T47D (cell line): ENCODE results near the gene TH.

ENCODE experiments used
- DNase-seq, 2 experiments: peaks; one replicate each; pipeline versions ENCODE4 v3.0.0 to v3.0.0-alpha.2; 2011 to 2012; ENCODE audit warnings: low read depth in 1 of 2, low spot score in 1 of 2
- JUND ChIP-seq: IDR thresholded peaks from 2 replicates; pipeline ENCODE4 v1.6.1; 2012; ENCODE audit warnings: low read depth
- in situ Hi-C: cut with HindIII; loops from 2 replicates; pipeline ENCODE4 v1.10.0; 2016; ENCODE audit warnings: low sequenced_read_pairs, low pct_unique_long_range_greater_than_20kb

Gene TH

DNA sequence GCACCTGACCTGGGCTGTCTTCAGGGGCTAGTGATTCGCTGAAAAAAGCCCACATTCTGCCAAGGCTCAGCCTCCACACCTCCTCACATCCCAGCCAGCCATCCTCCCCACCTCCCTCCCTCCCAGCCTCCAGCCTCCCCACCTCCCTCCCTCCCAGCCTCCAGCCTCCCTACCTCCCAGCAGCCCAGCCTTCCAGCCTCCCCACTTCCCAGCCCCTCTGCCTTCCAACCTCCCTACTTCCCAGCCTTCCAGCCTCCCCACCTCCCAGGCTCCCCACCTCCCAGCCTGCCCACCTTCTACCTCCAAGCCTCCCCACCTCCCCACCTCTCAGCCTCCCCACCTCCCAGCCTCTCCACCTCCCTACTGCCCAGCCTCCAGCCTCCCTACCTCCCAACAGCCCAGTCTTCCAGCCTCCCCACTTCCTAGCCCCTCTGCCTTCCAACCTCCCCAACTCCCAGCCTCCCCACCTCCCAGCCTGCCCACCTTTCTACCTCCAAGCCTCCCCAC is 33.7 kb upstream of the TH start:
- in situ Hi-C loops, result no loop called here
- TF ChIP-seq JUND, result no peak
- no peak for DNase-seq

GRCh38 chr11:2204361-2205213 is 33.0 kb upstream of the TH start:
- no peak for DNase-seq
- no peak for TF ChIP-seq JUND
- in situ Hi-C loops, result no loop called here

GRCh38 chr11:2203440-2204259 is 32.0 kb upstream of the TH start:
- no peak for DNase-seq
- no peak for TF ChIP-seq JUND
- in situ Hi-C loops, result no loop called here

DNA sequence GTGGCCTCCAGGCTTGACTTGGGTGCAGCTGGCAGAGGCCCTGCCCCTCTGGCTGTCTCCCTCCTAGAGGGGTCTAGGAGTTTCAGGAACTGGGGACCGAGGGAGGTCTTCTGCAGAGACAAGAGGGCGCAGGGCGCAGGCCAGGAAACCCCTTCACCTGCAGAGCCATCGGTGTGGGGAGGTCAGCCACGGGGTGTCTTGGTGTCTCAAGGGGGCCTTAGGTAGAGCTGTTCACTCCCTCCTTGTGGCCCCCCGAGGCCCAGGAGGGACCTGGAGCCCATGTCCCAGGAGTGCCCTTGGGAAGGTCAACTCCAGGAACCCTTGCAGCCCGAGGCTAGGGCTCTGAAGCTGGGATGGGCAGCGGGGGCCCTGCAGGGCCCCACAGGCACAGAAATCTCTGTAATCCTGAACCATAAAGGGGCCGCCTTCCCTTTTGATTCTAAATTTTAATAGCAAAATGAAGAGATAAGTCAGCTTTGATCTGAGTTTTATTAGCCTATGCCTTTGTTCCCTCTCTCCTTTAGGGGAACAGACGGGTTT is 31.4 kb upstream of the TH start:
- in situ Hi-C loops, result no loop called here
- DNase-seq, result no peak
- no peak for TF ChIP-seq JUND

DNA sequence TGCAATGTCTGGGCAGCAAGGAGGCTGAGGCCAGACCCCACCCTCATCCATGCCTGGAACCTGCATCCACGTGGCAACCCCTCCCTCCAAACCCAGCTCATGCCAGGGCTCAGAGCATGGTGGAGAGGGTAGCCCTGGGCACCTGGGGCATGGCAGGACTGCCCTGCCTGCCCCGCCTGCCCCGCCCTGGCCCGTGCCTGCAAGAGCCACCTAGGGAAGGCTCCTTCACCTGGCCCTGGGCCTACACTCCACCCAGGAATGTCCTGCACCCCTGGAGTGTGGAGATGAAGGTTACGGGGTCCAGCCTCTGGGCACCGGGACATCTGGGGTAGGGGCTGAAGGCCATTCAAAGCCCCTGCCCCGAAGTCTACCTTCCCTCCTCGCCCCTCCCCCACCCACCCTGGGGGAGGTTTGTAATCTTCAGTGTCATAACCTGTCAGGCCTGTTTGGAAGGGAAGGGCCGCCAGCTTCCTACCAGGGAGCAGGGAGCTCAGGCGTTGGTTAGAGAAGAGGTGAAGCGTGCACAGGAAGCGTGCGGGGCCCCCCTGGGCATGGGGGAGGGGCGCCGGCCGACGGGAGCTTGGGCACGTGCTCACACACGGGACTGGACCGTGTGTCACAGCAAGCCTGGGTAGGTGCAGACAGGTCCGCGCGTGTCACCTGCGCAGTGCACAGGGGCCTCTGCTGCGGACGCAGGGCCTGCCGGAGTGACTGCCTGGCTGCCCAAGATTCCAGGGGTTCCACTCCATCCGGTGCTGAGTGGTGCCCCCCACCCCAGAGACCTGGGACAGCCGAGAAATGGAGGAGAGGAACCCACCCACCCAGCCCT is 30.7 kb upstream of the TH start:
- peak; percentile 73 to 91 for DNase-seq
- TF ChIP-seq JUND, result no peak
- in situ Hi-C loops, result no loop called here

GRCh38 chr11:2201542-2201941 is 29.9 kb upstream of the TH start:
- no peak for TF ChIP-seq JUND
- in situ Hi-C loops, result no loop called here
- DNase-seq, result no peak

- no peak for TF ChIP-seq JUND
- DNase-seq, result no peak
- in situ Hi-C loops, result no loop called here
These were observed 29.4 kb upstream of the TH start for GRCh38 chr11:2200957-2201519.

DNA sequence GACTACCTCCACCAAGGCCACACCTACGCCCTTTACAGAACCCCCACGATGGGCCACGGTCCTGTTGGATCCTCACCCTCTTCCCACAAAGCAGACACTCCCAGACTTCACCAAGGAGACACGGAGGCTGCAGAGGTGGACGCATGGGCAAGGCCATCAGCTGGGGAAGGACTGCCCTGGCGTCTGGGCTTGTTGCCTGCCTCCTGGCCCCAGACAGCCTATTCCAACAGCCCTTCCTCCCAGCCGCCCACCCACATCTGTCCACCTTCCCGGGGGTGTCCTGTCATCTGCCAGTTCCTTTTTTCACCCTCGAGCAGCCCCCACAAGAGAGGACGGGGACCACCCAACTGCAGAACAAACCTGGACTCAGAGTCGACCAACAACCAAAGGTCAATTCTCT is 28.9 kb upstream of the TH start:
- no peak for TF ChIP-seq JUND
- no peak for DNase-seq
- in situ Hi-C loops, result no loop called here

- in situ Hi-C loops, result no loop called here
- no peak for TF ChIP-seq JUND
- DNase-seq, result no peak
These were observed 28.1 kb upstream of the TH start for GRCh38 chr11:2199466-2200341.

GRCh38 chr11:2198621-2199365 is 27.2 kb upstream of the TH start:
- no peak for DNase-seq
- in situ Hi-C loops, result no loop called here
- no peak for TF ChIP-seq JUND
